GM06990 (cell line): ENCODE measurements around the gene MPPED2.
"Not testable (repeated sequence)": the region's sequence is repeated elsewhere in the genome, so short reads cannot be mapped to it uniquely, and the experiment has no call there.

Source experiments
- DNase-seq: peaks from one replicate; pipeline ENCODE4 v3.0.0-alpha.2; 2011; ENCODE audit not compliant: insufficient read length; ENCODE audit errors: extremely low read depth
- H3K27me3 ChIP-seq: replicated peaks from 2 replicates; pipeline ENCODE4 v1.6.0; 2011; ENCODE audit warnings: low read length; ENCODE audit not compliant: control insufficient read depth, insufficient read depth
- H3K36me3 ChIP-seq: 2 replicates; pipeline ENCODE4 v1.5.1; 2011; ENCODE audit warnings: low read length; ENCODE audit not compliant: control insufficient read depth, insufficient read depth
- H3K4me3 ChIP-seq: replicated peaks from 2 replicates; pipeline ENCODE4 v1.5.1; 2011; ENCODE audit warnings: low read depth, mild to moderate bottlenecking, control low read depth, low read length
- TF ChIP-seq, protein P1 (sequence below): IDR thresholded peaks from 2 replicates; pipeline ENCODE4 v1.5.1; 2011; ENCODE audit warnings: low read length, control low read depth, mild to moderate bottlenecking, inconsistent platforms; ENCODE audit not compliant: insufficient read depth, poor library complexity, severe bottlenecking

The MPPED2 gene

DNA sequence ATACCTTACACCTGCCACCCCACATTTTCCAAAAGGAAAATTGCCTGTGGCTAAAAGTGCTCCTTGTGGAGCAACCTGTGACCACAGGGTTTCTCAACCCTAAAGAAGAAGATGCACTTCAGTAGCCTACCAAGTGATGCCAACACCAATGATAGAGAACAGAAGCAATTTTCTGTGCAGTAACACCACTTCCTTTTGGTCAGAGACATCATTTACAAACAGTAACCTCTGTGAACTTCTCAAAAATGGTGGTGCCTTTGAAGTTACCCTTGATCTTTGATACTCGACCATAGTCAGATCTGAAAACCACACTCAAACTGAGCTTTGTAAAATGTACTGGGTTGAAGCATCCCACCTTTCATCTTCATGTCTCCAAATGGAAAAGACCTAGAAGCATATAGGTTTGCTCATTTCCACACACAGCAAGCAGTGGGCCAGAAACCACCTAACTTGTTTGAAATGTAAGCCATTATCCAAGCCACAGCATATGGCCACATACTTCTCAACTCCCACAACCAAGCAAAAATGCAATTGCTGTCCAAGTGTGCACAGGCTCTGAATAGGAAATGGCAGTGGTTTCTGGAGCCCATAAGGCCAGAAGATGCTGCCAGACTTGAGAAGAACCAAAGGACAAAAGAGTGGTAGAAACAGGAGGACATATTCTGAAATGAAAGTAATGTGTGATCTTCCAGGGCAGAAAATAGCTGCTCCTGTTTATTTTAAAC lies 24.3 kb downstream of the MPPED2 start:
- TF ChIP-seq, protein P1, sequence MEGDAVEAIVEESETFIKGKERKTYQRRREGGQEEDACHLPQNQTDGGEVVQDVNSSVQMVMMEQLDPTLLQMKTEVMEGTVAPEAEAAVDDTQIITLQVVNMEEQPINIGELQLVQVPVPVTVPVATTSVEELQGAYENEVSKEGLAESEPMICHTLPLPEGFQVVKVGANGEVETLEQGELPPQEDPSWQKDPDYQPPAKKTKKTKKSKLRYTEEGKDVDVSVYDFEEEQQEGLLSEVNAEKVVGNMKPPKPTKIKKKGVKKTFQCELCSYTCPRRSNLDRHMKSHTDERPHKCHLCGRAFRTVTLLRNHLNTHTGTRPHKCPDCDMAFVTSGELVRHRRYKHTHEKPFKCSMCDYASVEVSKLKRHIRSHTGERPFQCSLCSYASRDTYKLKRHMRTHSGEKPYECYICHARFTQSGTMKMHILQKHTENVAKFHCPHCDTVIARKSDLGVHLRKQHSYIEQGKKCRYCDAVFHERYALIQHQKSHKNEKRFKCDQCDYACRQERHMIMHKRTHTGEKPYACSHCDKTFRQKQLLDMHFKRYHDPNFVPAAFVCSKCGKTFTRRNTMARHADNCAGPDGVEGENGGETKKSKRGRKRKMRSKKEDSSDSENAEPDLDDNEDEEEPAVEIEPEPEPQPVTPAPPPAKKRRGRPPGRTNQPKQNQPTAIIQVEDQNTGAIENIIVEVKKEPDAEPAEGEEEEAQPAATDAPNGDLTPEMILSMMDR, result no peak
- no peaks in the 10 kb centered on the region for H3K36me3 ChIP-seq
- DNase-seq, result no peak
- no peak overlapping the region for H3K4me3 ChIP-seq
- H3K27me3 ChIP-seq, result no peaks in the 10 kb centered on the region

DNA sequence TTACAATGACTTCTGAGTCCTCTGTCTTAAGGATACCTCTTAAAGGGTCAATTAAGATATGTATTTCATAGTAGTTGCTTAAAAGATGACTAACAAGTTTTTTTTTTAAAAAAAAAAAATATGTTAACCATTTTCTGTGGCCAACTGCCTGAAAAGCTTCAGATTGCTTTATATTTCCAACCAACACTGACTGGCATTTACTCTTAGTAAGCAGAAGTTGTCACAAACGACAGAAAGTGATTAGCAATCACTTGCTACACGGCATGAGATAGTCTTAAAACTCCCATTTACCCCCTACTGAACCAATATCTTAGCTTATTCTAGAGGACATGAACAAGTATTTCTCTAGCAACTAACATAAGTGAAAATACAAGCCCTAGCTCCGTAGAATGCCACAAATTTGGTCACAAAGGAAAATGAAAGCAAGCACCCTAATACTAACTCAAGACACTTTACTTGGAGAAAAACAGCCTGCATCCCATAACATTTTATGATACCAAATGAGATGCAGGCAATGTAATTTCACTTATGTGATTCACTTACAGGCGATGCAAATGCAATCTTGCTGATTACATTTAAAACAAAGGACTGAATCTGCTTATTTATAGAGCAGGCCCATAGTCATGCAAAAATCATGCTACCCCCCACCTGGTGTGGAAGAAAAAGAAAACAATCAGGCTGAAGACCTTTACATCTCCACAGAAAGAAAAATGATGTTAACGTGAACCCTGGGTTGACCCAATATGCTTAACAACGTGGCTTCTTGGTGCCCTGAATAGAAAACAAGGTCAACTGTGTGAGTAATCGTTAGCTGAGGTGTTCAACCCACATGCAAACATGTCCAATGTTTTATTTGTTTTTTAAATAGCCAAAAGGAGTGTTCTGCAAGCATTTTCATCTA lies 25.7 kb downstream of the MPPED2 start:
- Histone ChIP-seq H3K4me3 (no peak overlapping the region), H3K27me3 (no peaks in the 10 kb centered on the region), H3K36me3 (no peaks in the 10 kb centered on the region)
- TF ChIP-seq, protein P1, result no peak
- DNase-seq, result no peak

GRCh38 chr11:30559004-30559403 lies 27.1 kb downstream of the MPPED2 start:
- Histone ChIP-seq H3K27me3 (no peaks in the 10 kb centered on the region), H3K4me3 (no peak overlapping the region), H3K36me3 (no peaks in the 10 kb centered on the region)
- DNase-seq, result no peak
- TF ChIP-seq, protein P1, result no peak

GRCh38 chr11:30554587-30554986 lies 31.6 kb downstream of the MPPED2 start:
- not testable (repeated sequence) for H3K27me3 ChIP-seq, H3K4me3 ChIP-seq, DNase-seq, H3K36me3 ChIP-seq

GRCh38 chr11:30553521-30554110 lies 32.5 kb downstream of the MPPED2 start:
- TF ChIP-seq, protein P1, result no peak
- Histone ChIP-seq H3K36me3 (no peaks in the 10 kb centered on the region), H3K27me3 (no peaks in the 10 kb centered on the region), H3K4me3 (no peak overlapping the region)
- DNase-seq, result no peak

GRCh38 chr11:30552839-30553238 lies 33.3 kb downstream of the MPPED2 start:
- Histone ChIP-seq H3K36me3 (no peaks in the 10 kb centered on the region), H3K27me3 (no peaks in the 10 kb centered on the region), H3K4me3 (no peak overlapping the region)
- no peak for DNase-seq
- TF ChIP-seq, protein P1, result no peak
